ENCODE data around the gene CAMSAP2.

DNA sequence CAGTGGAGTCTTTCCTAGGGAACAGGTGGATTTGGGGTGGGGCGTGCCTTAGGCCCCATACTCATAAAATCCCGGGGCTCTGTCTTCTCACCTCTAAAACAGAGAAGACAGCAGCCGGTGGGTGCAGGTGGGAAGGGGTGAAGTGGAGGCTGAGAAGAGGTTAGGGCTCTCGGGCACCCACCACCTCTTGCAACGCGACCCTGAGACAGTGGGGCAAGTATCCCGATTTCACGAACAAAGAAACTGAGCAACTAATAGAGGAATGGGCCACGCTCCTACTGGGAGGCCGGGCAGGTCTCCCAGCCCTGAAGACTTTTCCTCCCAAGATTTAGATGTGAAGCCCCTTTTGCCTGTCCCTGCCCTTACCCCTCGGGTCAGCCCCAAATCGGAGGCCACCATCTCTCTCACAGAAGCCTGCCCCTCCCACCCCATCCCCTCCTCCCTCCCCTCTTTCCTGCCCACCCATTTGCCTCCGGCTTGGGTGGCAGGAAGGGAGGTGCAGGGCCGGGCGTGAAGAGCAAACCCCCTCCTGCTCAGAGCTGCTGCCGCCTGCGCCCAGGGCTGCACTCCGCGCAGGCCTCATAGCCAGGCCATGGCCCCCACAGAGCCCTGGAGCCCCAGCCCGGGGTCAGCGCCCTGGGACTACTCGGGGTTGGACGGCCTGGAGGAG is 133.9 kb downstream of the CAMSAP2 start, which contains the start of gene GPR25:
- TF ChIP-seq, protein P1, sequence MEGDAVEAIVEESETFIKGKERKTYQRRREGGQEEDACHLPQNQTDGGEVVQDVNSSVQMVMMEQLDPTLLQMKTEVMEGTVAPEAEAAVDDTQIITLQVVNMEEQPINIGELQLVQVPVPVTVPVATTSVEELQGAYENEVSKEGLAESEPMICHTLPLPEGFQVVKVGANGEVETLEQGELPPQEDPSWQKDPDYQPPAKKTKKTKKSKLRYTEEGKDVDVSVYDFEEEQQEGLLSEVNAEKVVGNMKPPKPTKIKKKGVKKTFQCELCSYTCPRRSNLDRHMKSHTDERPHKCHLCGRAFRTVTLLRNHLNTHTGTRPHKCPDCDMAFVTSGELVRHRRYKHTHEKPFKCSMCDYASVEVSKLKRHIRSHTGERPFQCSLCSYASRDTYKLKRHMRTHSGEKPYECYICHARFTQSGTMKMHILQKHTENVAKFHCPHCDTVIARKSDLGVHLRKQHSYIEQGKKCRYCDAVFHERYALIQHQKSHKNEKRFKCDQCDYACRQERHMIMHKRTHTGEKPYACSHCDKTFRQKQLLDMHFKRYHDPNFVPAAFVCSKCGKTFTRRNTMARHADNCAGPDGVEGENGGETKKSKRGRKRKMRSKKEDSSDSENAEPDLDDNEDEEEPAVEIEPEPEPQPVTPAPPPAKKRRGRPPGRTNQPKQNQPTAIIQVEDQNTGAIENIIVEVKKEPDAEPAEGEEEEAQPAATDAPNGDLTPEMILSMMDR (conservative IDR thresholded peaks at IDR 0.05; ENCODE audit: low read length): no peak
- TF ChIP-seq EZH2phosphoT487 (IDR thresholded peaks at IDR 0.05; ENCODE audit: borderline replicate concordance): no peak

All from Loucy (cell line).